Right lobe of liver (tissue), 4 donors: ENCODE measurements around the gene ADCY9.

Experiments
- POLR2A ChIP-seq: fragments of 450-650 bp; IDR thresholded peaks from one replicate; pipeline ENCODE4 v1.6.1; 2017; ENCODE audit warnings: antibody characterized with exemption, mild to moderate bottlenecking
- TF ChIP-seq, protein P1 (sequence below), 4 donors: fragments of 200-600 bp in 3 of 4; fragments of 450-650 bp in 1 of 4; IDR thresholded peaks; one replicate each; pipeline versions ENCODE4 v1.5.1 to v1.8.0; 2016 to 2022; ENCODE audit warnings: antibody characterized with exemption in 4 of 4, mild to moderate bottlenecking in 2 of 4
- donor health status: DM: no; HTN: no; CAD: no.
- donor health status: DM: no; HTN: no; CAD: no.
- donor health status: DM: no; HTN: yes; CAD: no.

DNA sequence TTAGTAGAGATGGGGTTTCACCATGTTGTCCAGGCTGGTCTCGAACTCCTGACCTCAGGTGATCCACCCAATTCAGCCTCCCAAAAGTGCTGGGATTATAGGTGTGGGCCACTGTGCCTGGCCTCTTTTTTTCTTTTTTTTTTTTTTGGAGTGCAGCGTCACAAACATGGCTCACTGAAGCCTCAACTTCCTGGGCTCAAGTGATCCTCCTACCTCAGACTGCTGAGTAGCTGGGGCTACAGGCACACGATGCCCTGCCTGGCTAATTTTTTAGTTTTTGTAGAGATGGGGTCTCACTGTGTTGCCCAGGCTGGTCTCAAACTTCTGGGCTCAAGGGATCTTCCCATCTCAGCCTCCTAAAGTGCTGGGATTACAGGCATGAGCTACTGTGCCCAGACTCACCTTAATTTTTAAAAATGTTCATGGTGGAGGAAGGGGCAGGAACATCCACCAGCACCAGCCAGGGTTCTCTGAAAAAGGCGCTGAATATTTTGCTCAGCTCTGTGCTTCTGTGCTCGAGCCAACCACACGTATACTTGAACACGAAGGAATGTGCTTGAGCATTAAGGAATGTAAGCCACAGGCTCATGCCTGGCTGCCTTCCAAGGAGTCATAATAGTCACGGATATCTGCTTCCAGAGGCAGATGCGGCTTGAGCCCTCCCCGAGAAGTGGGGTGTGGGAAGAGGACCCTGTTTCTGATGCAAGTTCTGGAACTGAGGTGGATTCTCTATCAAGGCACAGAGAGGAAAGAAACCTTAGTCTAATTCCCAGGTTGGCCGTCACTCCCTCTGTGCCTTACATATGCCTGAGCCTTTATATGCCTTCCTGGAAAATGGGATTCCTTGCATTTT, 170.3 kb downstream of the ADCY9 start:
- TF ChIP-seq POLR2A: no peak
- TF ChIP-seq, protein P1, sequence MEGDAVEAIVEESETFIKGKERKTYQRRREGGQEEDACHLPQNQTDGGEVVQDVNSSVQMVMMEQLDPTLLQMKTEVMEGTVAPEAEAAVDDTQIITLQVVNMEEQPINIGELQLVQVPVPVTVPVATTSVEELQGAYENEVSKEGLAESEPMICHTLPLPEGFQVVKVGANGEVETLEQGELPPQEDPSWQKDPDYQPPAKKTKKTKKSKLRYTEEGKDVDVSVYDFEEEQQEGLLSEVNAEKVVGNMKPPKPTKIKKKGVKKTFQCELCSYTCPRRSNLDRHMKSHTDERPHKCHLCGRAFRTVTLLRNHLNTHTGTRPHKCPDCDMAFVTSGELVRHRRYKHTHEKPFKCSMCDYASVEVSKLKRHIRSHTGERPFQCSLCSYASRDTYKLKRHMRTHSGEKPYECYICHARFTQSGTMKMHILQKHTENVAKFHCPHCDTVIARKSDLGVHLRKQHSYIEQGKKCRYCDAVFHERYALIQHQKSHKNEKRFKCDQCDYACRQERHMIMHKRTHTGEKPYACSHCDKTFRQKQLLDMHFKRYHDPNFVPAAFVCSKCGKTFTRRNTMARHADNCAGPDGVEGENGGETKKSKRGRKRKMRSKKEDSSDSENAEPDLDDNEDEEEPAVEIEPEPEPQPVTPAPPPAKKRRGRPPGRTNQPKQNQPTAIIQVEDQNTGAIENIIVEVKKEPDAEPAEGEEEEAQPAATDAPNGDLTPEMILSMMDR (IDR thresholded peaks at IDR 0.05): no peak
